ENCODE data around the gene ARID1A. TPM values are rescaled to one million over a fixed set of nuclear protein-coding genes. Genes with fewer than 3 reads are reported as not detected.

Gene ARID1A
- total RNA-seq, 1 donor from 2014 or later = 43.1 TPM

- Histone ChIP-seq H3K4me1 (peaks cover 28% of the 10 kb centered on the region), H3F3A (ENCODE audit: low read depth) (peaks cover 15% of the 10 kb centered on the region), H3K9ac (no peak overlapping the region), H3K9me3 (ENCODE audit: low read depth) (no peaks in the 10 kb centered on the region), H3K79me2 (ENCODE audit: low read depth) (peaks cover 100% of the 10 kb centered on the region), H3K27ac (no peak overlapping the region), H4K20me1 (ENCODE audit: low read depth) (peaks cover 100% of the 10 kb centered on the region), H3K4me2 (no peak overlapping the region), H2AFZ (replicated peaks) (no peak overlapping the region), H3K36me3 (no peaks in the 10 kb centered on the region), H3K4me3 (no peak overlapping the region), H3K27me3 (no peaks in the 10 kb centered on the region)
- Mint-ChIP-seq H3K27me3 (ENCODE audit: insufficient read depth, low read depth) (peaks cover 7% of the 10 kb centered on the region), H3K9me3 (peaks cover 2% of the 10 kb centered on the region), H3K4me3 (no peak overlapping the region), H3K4me1 (peaks cover 34% of the 10 kb centered on the region), H3K36me3 (peaks cover 53% of the 10 kb centered on the region), H3K27ac (no peak overlapping the region)
- no peak for DNase-seq (ENCODE audit: low spot score)
- TF ChIP-seq CTCF (IDR thresholded peaks at IDR 0.05) (no peak), EZH2phosphoT487 (IDR thresholded peaks at IDR 0.05) (no peak), EZH2 (IDR thresholded peaks at IDR 0.05) (no peak)
These were observed 15.0 kb downstream of the ARID1A start for GRCh38 chr1:26710811-26711210.

- peaks cover 20% of the 10 kb centered on the region for H3K4me1 ChIP-seq
- DNase-seq (ENCODE audit: low spot score) = no peak
- Mint-ChIP-seq H3K36me3 (peaks cover 49% of the 10 kb centered on the region), H3K4me3 (no peak overlapping the region), H3K27me3 (ENCODE audit: insufficient read depth, low read depth) (peaks cover 7% of the 10 kb centered on the region), H3K27ac (no peak overlapping the region), H3K9me3 (peaks cover 2% of the 10 kb centered on the region), H3K4me1 (peaks cover 30% of the 10 kb centered on the region)
- no peaks in the 10 kb centered on the region for H3K36me3 ChIP-seq
- no peak overlapping the region for H3K4me3 ChIP-seq
- H3K9me3 ChIP-seq (ENCODE audit: low read depth) = no peaks in the 10 kb centered on the region
- H3K27ac ChIP-seq = no peak overlapping the region
- H3K9ac ChIP-seq = no peak overlapping the region
- TF ChIP-seq CTCF (IDR thresholded peaks at IDR 0.05) (no peak), EZH2phosphoT487 (IDR thresholded peaks at IDR 0.05) (no peak), EZH2 (IDR thresholded peaks at IDR 0.05) (no peak)
- no peak overlapping the region for H2AFZ ChIP-seq (replicated peaks)
- H3K27me3 ChIP-seq = no peaks in the 10 kb centered on the region
- no peak overlapping the region for H3K4me2 ChIP-seq
- peaks cover 100% of the 10 kb centered on the region for H3K79me2 ChIP-seq (ENCODE audit: low read depth)
- peaks cover 15% of the 10 kb centered on the region for H3F3A ChIP-seq (ENCODE audit: low read depth)
- peaks cover 100% of the 10 kb centered on the region for H4K20me1 ChIP-seq (ENCODE audit: low read depth)
These were observed 16.0 kb downstream of the ARID1A start for GRCh38 chr1:26711777-26712176.

GRCh38 chr1:26717017-26717491, 21.2 kb downstream of the ARID1A start:
- Histone ChIP-seq H3K4me3 (no peak overlapping the region), H2AFZ (replicated peaks) (no peak overlapping the region), H3K27ac (no peak overlapping the region), H3K9me3 (ENCODE audit: low read depth) (no peaks in the 10 kb centered on the region), H3K27me3 (no peaks in the 10 kb centered on the region), H3K4me2 (no peak overlapping the region), H3K9ac (no peak overlapping the region), H3K79me2 (ENCODE audit: low read depth) (peaks cover 100% of the 10 kb centered on the region), H3K4me1 (peaks cover 18% of the 10 kb centered on the region), H4K20me1 (ENCODE audit: low read depth) (peaks cover 100% of the 10 kb centered on the region), H3F3A (ENCODE audit: low read depth) (peaks cover 38% of the 10 kb centered on the region), H3K36me3 (no peaks in the 10 kb centered on the region)
- Mint-ChIP-seq H3K4me3 (no peak overlapping the region), H3K36me3 (peaks cover 60% of the 10 kb centered on the region), H3K27me3 (ENCODE audit: insufficient read depth, low read depth) (peaks cover 3% of the 10 kb centered on the region), H3K27ac (no peak overlapping the region), H3K4me1 (peaks cover 49% of the 10 kb centered on the region), H3K9me3 (peaks cover 2% of the 10 kb centered on the region)
- TF ChIP-seq EZH2phosphoT487 (IDR thresholded peaks at IDR 0.05) (no peak), EZH2 (IDR thresholded peaks at IDR 0.05) (no peak), CTCF (IDR thresholded peaks at IDR 0.05) (no peak)
- no peak for DNase-seq (ENCODE audit: low spot score)

Data from neural progenitor cell (in vitro differentiated cells).